Mammary epithelial cell (primary cell): ENCODE results near the gene PIGZ.

Source experiments
- CTCF ChIP-seq, 2 donors: IDR thresholded peaks in 1 of 2; conservative IDR thresholded peaks in 1 of 2; 2 replicates each; pipeline ENCODE4 v1.5.1; 2011 to 2012; ENCODE audit warnings: inconsistent platforms in 2 of 2, low read length in 2 of 2, mild to moderate bottlenecking in 2 of 2, control low read depth in 1 of 2, low read depth in 1 of 2; ENCODE audit not compliant: insufficient read depth in 1 of 2; ENCODE audit errors: extremely low read depth in 1 of 2
- EZH2 ChIP-seq: IDR thresholded peaks from 2 replicates; pipeline ENCODE4 v1.6.1; 2012; ENCODE audit warnings: low read length, inconsistent platforms, borderline replicate concordance

- TF ChIP-seq CTCF (conservative IDR thresholded peaks at IDR 0.05 in 1 of 2, IDR thresholded peaks at IDR 0.05 in 1 of 2; ENCODE audit: extremely low read depth in 1 of 2, insufficient read depth in 1 of 2, low read depth in 1 of 2, low read length in 2 of 2), result no peak
- no peak for TF ChIP-seq EZH2
These were observed 23.2 kb upstream of the PIGZ start for GRCh38 chr3:196991581-196992460.
